Camera-type eye (tissue), 1 donor: Measurements from ENCODE around the gene IL1F10. TPM values are rescaled to one million over a fixed set of nuclear protein-coding genes. Genes with fewer than 3 reads are reported as not detected.

Source experiments
- total RNA-seq: library from RNA; depleted of rRNA; stranded (reverse); fragments of >200 nt; gene quantifications from one replicate; pipeline ENCODE4 v1.2.3, GENCODE V29; 2014

Gene IL1F10
- not detected for total RNA-seq

GRCh38 chr2:113067681-113068080 is at the start of gene IL1F10:
Gene IL1F10 (plus strand): TSS chr2:113067970. CDS start chr2:113072739, 4,769 bp downstream.

GRCh38 chr2:113052396-113052917 is 15.3 kb upstream of the IL1F10 start, which contains the start of gene IL36B:
Gene IL36B (minus strand): TSS chr2:113052867.

GRCh38 chr2:113058998-113059960 is 8.5 kb upstream of the IL1F10 start, which contains the start of gene IL36RN:
Gene IL36RN (plus strand): TSS chr2:113059198. CDS start chr2:113059439, 241 bp downstream.

Other genes with a start within 250 kb of the IL1F10 start
- 1.6 TPM for gene IL1B, start 231.2 kb upstream of the IL1F10 start, total RNA-seq
- not detected for gene IL37, start 156.8 kb upstream of the IL1F10 start, total RNA-seq
- not detected for gene IL36G, start 90.0 kb upstream of the IL1F10 start, total RNA-seq
- not detected for gene IL36A, start 62.5 kb upstream of the IL1F10 start, total RNA-seq
- not detected for gene IL36B, start 15.1 kb upstream of the IL1F10 start, total RNA-seq
- 0.22 TPM for gene IL36RN, start 8.8 kb upstream of the IL1F10 start, total RNA-seq
- gene IL1RN, start 59.6 kb downstream of the IL1F10 start, total RNA-seq = 10.3 TPM
- gene PSD4, start 106.0 kb downstream of the IL1F10 start, total RNA-seq = 20.5 TPM
- gene PAX8, start 211.0 kb downstream of the IL1F10 start, total RNA-seq = 3.7 TPM